NCI-H1417 (cell line): ENCODE results near the gene TENT4B.
"Not testable (repeated sequence)": the region's sequence is repeated elsewhere in the genome, so short reads cannot be mapped to it uniquely, and the experiment has no call there.

Experiments
- DNase-seq, 3 experiments: peaks; one replicate each; lab custom pipeline; 2025; lab: John Stamatoyannopoulos, UW

The TENT4B gene

GRCh38 chr16:50234771-50235556 lies 81.9 kb downstream of the TENT4B start:
- DNase-seq = no peak

GRCh38 chr16:50235581-50235980 lies 82.5 kb downstream of the TENT4B start:
- DNase-seq = no peak

GRCh38 chr16:50238314-50238713 lies 85.2 kb downstream of the TENT4B start:
- DNase-seq = no peak

DNA sequence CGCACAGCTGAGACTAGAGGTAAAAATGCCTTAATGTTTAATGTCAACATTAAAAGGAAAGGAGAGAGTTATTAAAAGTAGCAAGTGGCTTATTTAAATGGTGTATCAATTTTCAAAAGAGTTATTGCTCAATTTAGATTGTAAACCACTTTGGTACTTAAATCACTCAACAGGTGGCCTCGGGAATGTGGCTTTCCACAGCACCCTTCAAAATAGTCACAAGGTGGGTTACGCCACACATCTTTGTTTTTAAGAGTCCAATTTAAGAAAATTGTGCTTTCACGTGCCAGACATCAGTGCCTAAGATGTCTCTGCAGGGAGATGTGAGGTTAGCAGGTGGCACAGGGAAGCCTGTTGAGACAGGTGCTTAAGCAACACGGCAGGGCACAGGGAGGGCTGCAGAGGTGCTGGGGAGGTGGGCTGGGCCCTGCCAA lies 85.8 kb downstream of the TENT4B start:
- peak; percentile 44 to 80 (median 75) for DNase-seq

- not testable (repeated sequence) for DNase-seq
These were observed 89.9 kb downstream of the TENT4B start for GRCh38 chr16:50243024-50243423.

GRCh38 chr16:50244140-50244503 lies 91.0 kb downstream of the TENT4B start:
- DNase-seq = no peak

DNA sequence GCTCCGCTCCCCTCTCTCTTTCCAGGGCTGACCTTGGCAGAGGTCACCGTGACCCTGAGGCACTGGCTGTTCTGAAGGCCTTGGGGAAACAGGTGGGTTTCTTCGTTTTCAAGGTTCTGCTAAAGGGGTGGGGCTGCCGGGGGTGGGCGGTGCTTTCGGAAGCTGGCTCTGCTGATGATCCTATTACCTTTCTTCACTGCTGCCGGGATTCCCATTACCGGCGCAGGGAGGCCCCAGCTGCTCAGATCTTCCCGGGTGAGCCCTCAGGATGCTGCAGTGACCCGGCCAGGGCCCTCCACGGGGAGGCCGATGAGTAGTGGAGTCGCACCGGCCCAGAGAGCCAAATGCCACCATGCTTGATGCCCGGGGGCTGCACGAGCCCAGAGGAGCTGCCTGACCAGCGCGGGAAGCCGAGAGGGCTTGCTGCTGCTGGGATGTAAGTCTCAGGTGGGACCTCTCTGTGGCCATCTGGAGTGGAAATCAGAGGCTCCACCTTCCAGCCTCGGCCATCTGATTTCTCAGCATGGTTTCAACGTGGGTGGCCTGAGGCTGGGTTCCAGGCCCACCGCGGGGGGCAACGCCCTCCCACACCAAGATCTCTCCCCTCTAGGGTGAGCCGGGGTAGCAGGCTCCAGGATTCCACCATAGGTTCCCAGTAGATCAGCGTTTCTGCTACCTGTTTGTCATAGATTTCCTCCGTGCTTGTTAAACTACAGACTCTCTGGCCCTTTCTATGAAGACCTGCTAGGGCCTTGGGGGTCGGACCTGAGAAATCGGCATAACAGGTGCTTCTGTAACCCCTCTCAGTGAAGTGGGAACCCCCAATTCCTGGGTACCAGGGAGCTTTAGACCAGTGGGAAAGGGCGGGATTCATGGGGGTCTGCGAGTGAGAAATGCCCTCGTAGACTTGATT lies 91.7 kb downstream of the TENT4B start:
- no peak for DNase-seq

- DNase-seq = peak; percentile 4 to 23 (median 21)
These were observed 92.6 kb downstream of the TENT4B start for GRCh38 chr16:50245417-50246298.

GRCh38 chr16:50246299-50247122 lies 93.4 kb downstream of the TENT4B start:
- DNase-seq = peak in 2 of 3 experiments; percentile 11 to 17

DNA sequence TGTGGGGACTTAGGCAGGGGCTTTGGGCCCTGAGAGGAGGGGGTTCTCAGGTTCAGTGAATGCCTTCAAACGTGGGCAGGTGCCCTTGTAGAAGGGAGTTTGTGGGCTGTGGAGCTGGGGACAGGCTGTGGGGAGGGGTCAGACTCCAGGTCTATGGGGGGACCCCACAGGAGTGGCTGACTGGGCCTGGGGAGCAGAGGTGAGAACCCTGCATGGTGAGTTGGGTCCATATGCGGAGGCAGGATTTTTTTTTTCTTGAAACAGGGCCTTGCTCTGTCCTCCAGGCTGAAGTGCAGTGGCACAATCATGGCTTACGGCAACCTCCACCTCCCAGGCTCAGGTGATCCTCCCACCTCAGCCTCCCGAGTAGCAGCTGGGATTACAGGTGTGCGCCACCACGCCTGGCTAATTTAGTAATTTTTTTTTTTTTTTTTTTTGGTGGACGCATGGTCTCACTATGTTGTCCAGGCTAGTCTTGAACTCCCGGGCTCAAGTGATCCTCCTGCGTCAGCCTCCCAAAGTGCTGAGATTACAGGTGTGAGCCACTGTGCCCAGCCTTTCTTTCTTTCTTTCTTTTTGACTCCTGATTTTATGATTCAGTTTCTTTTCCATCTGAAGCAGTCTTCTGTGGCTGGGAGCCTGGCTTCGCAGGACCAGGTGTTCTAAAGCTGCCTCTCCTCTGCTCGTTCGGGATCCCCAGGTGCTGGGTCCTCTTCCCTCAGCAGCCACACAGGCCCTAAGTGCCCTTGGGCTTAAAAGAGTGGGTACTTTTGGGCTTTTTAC lies 94.2 kb downstream of the TENT4B start:
- DNase-seq = no peak

- DNase-seq = no peak
These were observed 95.0 kb downstream of the TENT4B start for GRCh38 chr16:50247906-50248608.

- no peak for DNase-seq
These were observed 95.7 kb downstream of the TENT4B start for GRCh38 chr16:50248845-50249244.

DNA sequence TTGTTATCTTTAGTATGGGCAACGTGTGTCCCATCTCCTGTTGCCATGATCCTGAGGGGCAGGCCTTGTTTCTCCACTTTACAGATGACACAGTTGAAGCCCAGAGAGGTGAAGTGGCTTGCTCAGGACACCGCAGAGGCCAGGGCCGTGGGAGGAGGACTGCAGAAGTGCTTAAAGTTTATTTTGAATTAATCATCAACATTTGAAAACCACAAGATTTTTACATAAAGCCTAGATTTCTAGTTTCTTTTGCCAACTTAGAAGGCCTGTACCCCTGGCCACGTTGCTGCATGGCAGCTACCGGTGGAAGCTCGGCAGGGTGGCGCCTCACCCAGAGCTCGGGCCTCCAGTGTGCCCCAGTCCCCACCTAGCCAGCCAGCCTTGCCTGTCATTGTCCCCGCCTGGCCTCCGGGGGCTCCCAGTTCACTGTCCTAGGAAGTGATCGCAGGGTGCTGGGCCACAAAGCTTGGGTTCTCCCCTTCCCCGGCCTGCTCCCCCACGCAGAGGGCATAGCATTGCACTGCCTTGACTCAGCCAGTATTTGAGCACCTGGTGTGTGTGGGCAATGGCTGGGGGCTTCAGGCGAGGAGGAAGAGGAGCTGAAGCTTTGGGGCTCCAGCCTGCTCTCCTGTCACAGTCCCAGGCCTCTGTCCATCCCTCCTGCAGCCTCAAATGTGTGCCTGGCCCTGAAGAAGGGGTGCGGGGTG lies 98.4 kb downstream of the TENT4B start:
- DNase-seq = no peak

DNA sequence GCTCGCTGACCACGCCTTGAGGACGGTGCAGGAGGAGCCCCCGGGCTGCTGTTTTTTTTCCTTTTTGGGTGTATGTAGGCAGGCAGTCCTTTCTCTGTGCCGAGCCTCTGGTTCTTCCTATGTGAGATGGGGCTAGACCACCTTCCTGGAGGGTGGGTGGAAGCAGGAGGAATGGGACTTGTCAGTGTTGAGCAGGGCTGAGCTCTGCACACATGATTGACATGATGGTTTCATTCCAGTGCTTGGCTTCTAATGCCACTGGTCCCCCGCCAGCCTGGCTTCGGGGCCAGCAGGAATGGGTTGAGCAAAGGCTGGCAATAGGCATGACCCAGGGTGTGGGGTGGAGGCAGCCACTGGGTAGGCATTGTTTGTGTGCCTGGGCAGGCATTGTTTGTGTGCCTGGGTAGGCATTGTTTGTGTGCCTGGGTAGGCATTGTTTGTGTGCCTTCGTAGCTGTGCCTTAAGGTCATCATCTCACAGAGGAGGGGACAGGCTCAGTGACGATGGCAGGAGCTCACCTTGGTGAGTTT lies 99.0 kb downstream of the TENT4B start:
- no peak for DNase-seq

DNA sequence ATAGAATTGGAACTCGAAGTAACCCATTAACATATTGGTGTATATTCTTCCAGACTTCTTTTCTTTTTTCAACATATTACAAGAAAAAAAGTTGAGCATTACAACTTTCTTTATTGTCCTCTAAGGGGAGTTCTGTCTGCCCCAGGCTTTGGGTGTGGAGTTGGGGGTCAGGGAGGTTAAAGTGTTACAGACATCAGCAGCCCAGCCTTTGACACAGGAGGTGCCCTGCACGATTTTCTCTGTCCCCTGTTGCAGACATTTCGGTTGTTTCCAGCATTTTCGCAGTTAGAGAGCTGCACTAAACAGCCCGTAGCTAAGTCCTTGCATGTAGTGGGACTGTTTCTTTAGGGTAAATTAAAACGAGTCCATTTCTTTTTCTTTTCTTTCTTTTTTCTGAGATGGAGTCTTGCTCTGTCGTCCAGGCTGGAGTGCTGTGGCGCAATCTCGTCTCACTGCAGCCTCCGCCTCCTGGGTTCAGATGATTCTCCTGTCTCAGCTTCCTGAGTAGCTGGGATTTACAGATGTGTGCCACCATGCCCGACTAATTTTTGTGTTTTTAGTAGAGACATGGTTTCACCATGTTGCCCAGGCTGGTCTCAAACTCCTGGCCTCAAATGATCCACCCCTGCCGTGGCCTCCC lies 99.9 kb downstream of the TENT4B start:
- no peak for DNase-seq

DNA sequence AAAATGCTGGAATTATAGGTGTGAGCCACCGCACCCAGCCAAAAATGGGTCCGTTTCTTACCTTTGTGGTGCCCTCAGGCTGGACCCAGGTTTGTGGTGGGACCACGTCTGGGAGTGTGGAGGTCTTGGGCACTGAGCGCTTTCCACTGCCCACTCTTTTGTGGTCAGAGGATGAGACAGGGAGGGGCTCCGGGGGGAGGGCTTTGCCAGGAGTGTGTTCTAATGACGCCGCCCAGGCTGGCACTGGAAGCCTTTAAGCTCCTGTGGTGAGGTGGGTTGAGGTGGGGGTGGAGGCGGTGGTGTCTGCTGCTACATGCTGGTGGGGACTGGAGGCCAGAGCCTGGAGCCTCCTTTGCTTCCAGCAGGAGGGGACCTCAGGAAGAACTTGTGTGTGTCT lies 100.4 kb downstream of the TENT4B start:
- DNase-seq = no peak

DNA sequence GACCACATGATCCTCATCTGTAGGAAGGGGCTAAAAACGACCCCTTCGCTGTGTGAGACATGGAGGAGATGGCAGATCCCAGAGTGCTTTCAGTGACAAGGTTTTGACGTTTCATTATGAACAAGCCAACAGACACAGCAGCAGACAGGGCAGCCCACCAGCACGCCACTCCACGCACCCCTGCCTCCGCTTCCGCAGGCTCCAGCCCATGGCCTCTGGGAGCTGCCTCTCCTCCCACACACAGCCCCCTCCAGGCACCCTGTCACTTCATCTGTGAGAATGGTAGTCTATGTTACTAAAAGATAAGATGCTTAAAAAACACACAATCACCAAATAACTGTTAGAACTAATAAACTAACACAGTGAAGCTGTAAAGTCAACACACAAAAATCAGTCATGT lies 101.0 kb downstream of the TENT4B start:
- no peak for DNase-seq

GRCh38 chr16:50255538-50255937 lies 102.4 kb downstream of the TENT4B start:
- DNase-seq = no peak
